B cell (primary cell): Measurements from ENCODE around the gene CTDP1. TPM values are rescaled to one million over a fixed set of nuclear protein-coding genes. Genes with fewer than 3 reads are reported as not detected.

Experiments
- ATAC-seq: fragments of 200-7000 bp; cut with Tn5 transposase; one replicate; pipeline ENCODE4 v1.10.0; 2021; ENCODE audit warnings: low read depth, mild to moderate bottlenecking, moderate number of reproducible peaks, moderate library complexity
- CTCF ChIA-PET: fragments of 350-600 bp; sonication (Branson Sonifier 250); formaldehyde crosslinking; loops from one replicate; lab custom pipeline; 2021; ENCODE audit warnings: antibody characterized with exemption, inconsistent platforms; lab: Charles Lee
- POLR2A ChIA-PET: fragments of 350-600 bp; sonication (Branson Sonifier 250); formaldehyde crosslinking; loops from one replicate; lab custom pipeline; 2021; ENCODE audit warnings: antibody characterized with exemption; lab: Charles Lee
- DNase-seq: peaks from one replicate; pipeline ENCODE4 v3.0.0; 2013
- H2AFZ ChIP-seq: 2 replicates; pipeline ENCODE4 v1.6.1; 2012; ENCODE audit warnings: mild to moderate bottlenecking, low read depth, low read length; ENCODE audit not compliant: insufficient read depth, poor library complexity, severe bottlenecking
- H3K27ac ChIP-seq, 2 donors: 1 replicate in 1 of 2; 2 replicates in 1 of 2; pipeline ENCODE4 v1.5.1; 2012 to 2013; ENCODE audit warnings: low read length in 2 of 2, mild to moderate bottlenecking in 2 of 2, moderate library complexity in 1 of 2
- H3K27me3 ChIP-seq, 4 experiments: fragments of 200-600 bp in 1 of 4; sonication (generic) in 1 of 4; replicated peaks in 1 of 4; 1 replicate in 2 of 4; 2 replicates in 2 of 4; pipeline versions ENCODE4 v1.6.1 to v1.7.0; 2013 to 2016; ENCODE audit warnings: low read length in 3 of 4, mild to moderate bottlenecking in 2 of 4, mixed read lengths in 1 of 4, moderate library complexity in 1 of 4; ENCODE audit not compliant: insufficient read depth in 4 of 4, control insufficient read depth in 3 of 4; ENCODE audit errors: control extremely low read depth in 1 of 4
- H3K36me3 ChIP-seq, 2 experiments: replicated peaks in 1 of 2; 1 replicate in 1 of 2; 2 replicates in 1 of 2; pipeline versions ENCODE4 v1.6.1 to v1.7.1; 2013; ENCODE audit warnings: low read length in 1 of 2; ENCODE audit not compliant: insufficient read depth in 2 of 2, control insufficient read depth in 1 of 2; ENCODE audit errors: control extremely low read depth in 1 of 2, extremely low read depth in 1 of 2
- H3K4me1 ChIP-seq, 2 donors: fragments of 200-600 bp in 1 of 2; sonication (generic) in 1 of 2; 1 replicate in 1 of 2; 2 replicates in 1 of 2; pipeline versions ENCODE4 v1.5.1 to v1.6.1; 2013 to 2017; ENCODE audit warnings: low read length in 2 of 2; ENCODE audit not compliant: control insufficient read depth in 2 of 2, insufficient read depth in 2 of 2
- H3K4me2 ChIP-seq: replicated peaks from 2 replicates; pipeline ENCODE3; 2012; ENCODE audit warnings: mild to moderate bottlenecking, low read depth, low read length; ENCODE audit not compliant: poor library complexity, severe bottlenecking
- H3K4me3 ChIP-seq, 5 experiments: fragments of 200-600 bp in 1 of 5; sonication (generic) in 1 of 5; 1 replicate in 3 of 5; 2 replicates in 2 of 5; pipeline versions ENCODE4 v1.5.1 to v1.7.0; 2011 to 2016; ENCODE audit warnings: low read length in 4 of 5, mild to moderate bottlenecking in 4 of 5, low read depth in 2 of 5, control low read depth in 1 of 5, moderate library complexity in 1 of 5; ENCODE audit not compliant: insufficient read depth in 1 of 5; ENCODE audit errors: control extremely low read depth in 1 of 5, extremely low read depth in 1 of 5
- H3K79me2 ChIP-seq: fragments of 200-600 bp; sonication (generic); one replicate; pipeline ENCODE4 v1.6.0; 2016; ENCODE audit warnings: low read length; ENCODE audit not compliant: control insufficient read depth, insufficient read depth
- H3K9ac ChIP-seq: fragments of 200-600 bp; sonication (generic); 2 replicates; pipeline ENCODE4 v1.6.1; 2017; ENCODE audit warnings: mild to moderate bottlenecking, low read length, moderate library complexity
- H3K9me3 ChIP-seq, 3 donors: one replicate each; pipeline versions ENCODE4 v1.6.1 to v1.7.1; 2013; ENCODE audit warnings: low read length in 2 of 3; ENCODE audit not compliant: control insufficient read depth in 2 of 3, insufficient read depth in 1 of 3; ENCODE audit errors: control extremely low read depth in 1 of 3
- H4K20me1 ChIP-seq: 2 replicates; pipeline ENCODE4 v1.6.0; 2012; ENCODE audit warnings: mild to moderate bottlenecking, low read length; ENCODE audit not compliant: insufficient read depth, control insufficient read depth, poor library complexity, severe bottlenecking
- H3K27ac Mint-ChIP-seq: one replicate; pipeline ENCODE4 v1.8.0; 2021; ENCODE audit warnings: mixed read lengths
- H3K27me3 Mint-ChIP-seq: one replicate; pipeline ENCODE4 v1.8.0; 2021; ENCODE audit warnings: mixed read lengths
- H3K4me1 Mint-ChIP-seq: one replicate; pipeline ENCODE4 v1.8.0; 2021; ENCODE audit warnings: mixed read lengths
- H3K4me3 Mint-ChIP-seq: one replicate; pipeline ENCODE4 v1.8.0; 2021; ENCODE audit warnings: mixed read lengths
- H3K9me3 Mint-ChIP-seq: one replicate; pipeline ENCODE4 v1.8.0; 2022; ENCODE audit warnings: mixed read lengths; ENCODE audit not compliant: insufficient read depth
- CTCF ChIP-seq: fragments of 200-600 bp; IDR thresholded peaks from one replicate; pipeline ENCODE4 v1.8.0; 2022; ENCODE audit warnings: antibody characterized with exemption, mild to moderate bottlenecking
- EZH2 ChIP-seq: IDR thresholded peaks from 2 replicates; pipeline ENCODE4 v1.6.1; 2012; ENCODE audit warnings: borderline replicate concordance, low read depth, mild to moderate bottlenecking, moderate library complexity, low read length; ENCODE audit not compliant: insufficient read depth, poor library complexity, severe bottlenecking
- WGBS: methylation state at CpG from one replicate; pipeline ENCODE4 v1.1.5; 2013; ENCODE audit warnings: missing lambda C conversion rate; ENCODE audit not compliant: insufficient coverage; 5-methylcytosine and 5-hydroxymethylcytosine counted together
- intact Hi-C: fragments of 100-400 bp; cut with micrococcal nuclease; formaldehyde crosslinking; loops from one replicate; pipeline ENCODE4 v1.10.0; 2022
- polyA plus RNA-seq: library from polyadenylated mRNA; depleted of rRNA; stranded (reverse); fragments of >200 nt; gene quantifications from 2 replicates; pipeline ENCODE4 v1.2.3, GENCODE V29; 2012
- total RNA-seq, 2 donors: library from RNA; stranded (reverse); fragments of 120-200 nt in 1 of 2; gene quantifications; 1 replicate in 1 of 2; 2 replicates in 1 of 2; pipeline versions ENCODE4 v1.2.3 to v1.2.4, GENCODE V29; 2013 to 2022

The CTDP1 gene
- total and polyA plus RNA-seq, 2 donors (not counting 1 experiment from before 2014, with no cell fraction given), result 14.3 to 33.3 TPM

- intact Hi-C loops, result no loop called here
- no peak for DNase-seq
- peaks cover 27% of the 10 kb centered on the region for H3K27me3 Mint-ChIP-seq
- Histone ChIP-seq H3K36me3 (no peaks in the 10 kb centered on the region), H3K4me2 (peak overlapping the region; percentile 79), H3K9ac (no peak overlapping the region), H3K4me1 (peaks cover 25 to 26% of the 10 kb centered on the region in 2 donors), H3K4me3 (no peak overlapping the region), H3K27ac (no peak overlapping the region), H3K27me3 (peaks cover 0 to 33% (median 17%) of the 10 kb centered on the region in 4 experiments), H3K79me2 (no peaks in the 10 kb centered on the region), H2AFZ (no peak overlapping the region), H4K20me1 (peaks cover 4% of the 10 kb centered on the region), H3K9me3 (peaks cover 0 to 13% (median 0%) of the 10 kb centered on the region in 3 donors)
- peak overlapping the region; percentile 75 for H3K4me3 Mint-ChIP-seq
- 96% methylated on average over 36 of the region's 39 CpGs for WGBS
- ChIA-PET POLR2A (no interaction called here), CTCF (no interaction called here)
- H3K4me1 Mint-ChIP-seq, result peaks cover 31% of the 10 kb centered on the region
- no peaks in the 10 kb centered on the region for H3K9me3 Mint-ChIP-seq
- TF ChIP-seq EZH2 (no peak), CTCF (no peak)
- H3K27ac Mint-ChIP-seq, result no peak overlapping the region
- no peak for ATAC-seq
Observed at GRCh38 chr18:79800371-79801180, 121.0 kb downstream of the CTDP1 start.

GRCh38 chr18:79801217-79801616, 121.6 kb downstream of the CTDP1 start:
- Histone ChIP-seq H3K4me3 (no peak overlapping the region), H2AFZ (no peak overlapping the region), H3K9me3 (peaks cover 0 to 13% (median 0%) of the 10 kb centered on the region in 3 donors), H3K27ac (no peak overlapping the region), H3K79me2 (no peaks in the 10 kb centered on the region), H3K4me2 (no peak overlapping the region), H3K27me3 (peaks cover 0 to 33% (median 17%) of the 10 kb centered on the region in 4 experiments), H4K20me1 (peaks cover 4% of the 10 kb centered on the region), H3K36me3 (no peaks in the 10 kb centered on the region), H3K4me1 (peaks cover 25 to 32% of the 10 kb centered on the region in 2 donors), H3K9ac (no peak overlapping the region)
- 97% methylated on average over 13 of the region's 13 CpGs for WGBS
- Mint-ChIP-seq H3K27me3 (peaks cover 25% of the 10 kb centered on the region), H3K9me3 (no peaks in the 10 kb centered on the region), H3K4me3 (no peak overlapping the region), H3K27ac (no peak overlapping the region), H3K4me1 (peaks cover 33% of the 10 kb centered on the region)
- POLR2A ChIA-PET, result no interaction called here
- intact Hi-C loops, result no loop called here
- ATAC-seq, result no peak
- no peak for DNase-seq
- CTCF ChIA-PET, result no interaction called here
- TF ChIP-seq CTCF, result no peak
- TF ChIP-seq EZH2, result no peak
